HepG2 (cell line): Measurements from ENCODE around the gene SMARCD1. TPM values are rescaled to one million over a fixed set of nuclear protein-coding genes. Genes with fewer than 3 reads are reported as not detected.

ENCODE experiments used
- CCAR2 ChIP-seq: fragments of 200-400 bp; formaldehyde crosslinking; optimal IDR thresholded peaks from 2 replicates; pipeline ENCODE3; 2018; ENCODE audit warnings: low read depth, mild to moderate bottlenecking, low read length, moderate library complexity
- ERF ChIP-seq: IDR thresholded peaks from 2 replicates; pipeline ENCODE4 v1.6.1; 2018; ENCODE audit warnings: missing biosample characterization, missing genetic modification reagents
- FOXO1 ChIP-seq: sonication (generic); formaldehyde crosslinking; IDR thresholded peaks from 2 replicates; pipeline ENCODE4 v1.4.0; 2020; ENCODE audit warnings: missing genetic modification reagents
- HDAC6 ChIP-seq: fragments of 200-600 bp; sonication (generic); IDR thresholded peaks from 2 replicates; pipeline ENCODE4 v1.7.0; 2017; ENCODE audit warnings: mild to moderate bottlenecking, antibody characterized with exemption, low read length, low read depth
- HMG20B ChIP-seq: conservative IDR thresholded peaks from 2 replicates; pipeline ENCODE4 v1.6.1; 2016; ENCODE audit warnings: missing genetic modification reagents, missing compliant biosample characterization
- HOXA7 ChIP-seq: sonication (generic); formaldehyde crosslinking; IDR thresholded peaks from 2 replicates; pipeline ENCODE4 v1.8.1; 2022; ENCODE audit warnings: mild to moderate bottlenecking, missing genetic modification reagents, moderate library complexity
- MEF2D ChIP-seq: sonication (generic); formaldehyde crosslinking; IDR thresholded peaks from 2 replicates; pipeline ENCODE4 v1.5.1; 2020; ENCODE audit warnings: mild to moderate bottlenecking, missing genetic modification reagents
- SKI ChIP-seq: fragments of 450-650 bp; IDR thresholded peaks from one replicate; pipeline ENCODE4 v1.6.1; 2018; ENCODE audit warnings: mild to moderate bottlenecking; ENCODE audit not compliant: partially characterized antibody
- SMAD3 ChIP-seq: sonication (generic); formaldehyde crosslinking; IDR thresholded peaks from 2 replicates; pipeline ENCODE4 v1.4.0; 2020; ENCODE audit warnings: missing genetic modification reagents
- SMC3 ChIP-seq: IDR thresholded peaks from 2 replicates; pipeline ENCODE4 v1.6.1; 2011; ENCODE audit warnings: low read length, improper control_type of control experiment
- YEATS2 ChIP-seq: sonication (generic); formaldehyde crosslinking; IDR thresholded peaks from 2 replicates; pipeline ENCODE4 v1.4.0; 2020; ENCODE audit warnings: missing genetic modification reagents, borderline replicate concordance
- ZMYM2 ChIP-seq: sonication (generic); formaldehyde crosslinking; IDR thresholded peaks from 2 replicates; pipeline ENCODE4 v1.8.0; 2022; ENCODE audit warnings: mild to moderate bottlenecking, missing genetic modification reagents
- ZNF180 ChIP-seq: sonication (generic); formaldehyde crosslinking; IDR thresholded peaks from 2 replicates; pipeline ENCODE4 v1.4.0; 2020; ENCODE audit warnings: low read depth, missing genetic modification reagents, borderline replicate concordance
- ZNF256 ChIP-seq: sonication (generic); formaldehyde crosslinking; conservative IDR thresholded peaks from 2 replicates; pipeline ENCODE4 v1.4.0; 2020; ENCODE audit warnings: missing genetic modification reagents
- ZNF772 ChIP-seq: sonication (generic); formaldehyde crosslinking; IDR thresholded peaks from 2 replicates; pipeline ENCODE4 v1.5.0; 2020; ENCODE audit warnings: mild to moderate bottlenecking, missing genetic modification reagents
- ZNF780A ChIP-seq: sonication (generic); formaldehyde crosslinking; IDR thresholded peaks from 2 replicates; pipeline ENCODE4 v1.8.0; 2022; ENCODE audit warnings: mild to moderate bottlenecking, missing genetic modification reagents, moderate library complexity
- polyA plus RNA-seq, 8 experiments: library from polyadenylated mRNA; depleted of rRNA in 3 of 8; stranded (reverse) in 7 of 8; unstranded in 1 of 8; fragments of >200 nt; fragmentation: Illumina TruSeq in 4 of 8; extraction: Trizol in 4 of 8; gene quantifications; 2 replicates each; pipeline versions ENCODE4 v1.2.1 to v1.2.3, GENCODE V29; 2011 to 2016; ENCODE audit warnings: low read depth in 4 of 8, missing spikeins in 1 of 8, mixed read lengths in 1 of 8; ENCODE audit not compliant: insufficient read depth in 1 of 8
- total RNA-seq, 5 experiments: library from RNA; depleted of rRNA; stranded (reverse); fragments of >200 nt; fragmentation: Illumina TruSeq; extraction: Trizol; gene quantifications; 2 replicates each; pipeline ENCODE4 v1.2.3, GENCODE V29; 2016; ENCODE audit warnings: low read depth in 1 of 5
- TF ChIP-seq, protein P1 (sequence below): sonication (generic); formaldehyde crosslinking; IDR thresholded peaks from 2 replicates; pipeline ENCODE4 v1.8.1; 2023; ENCODE audit warnings: missing genetic modification reagents, inconsistent platforms, borderline replicate concordance
- TF ChIP-seq, protein P2 (sequence below): sonication (generic); formaldehyde crosslinking; IDR thresholded peaks from 2 replicates; pipeline ENCODE4 v1.4.0; 2020; ENCODE audit warnings: missing genetic modification reagents
- TF ChIP-seq, protein P3 (sequence below): sonication (generic); formaldehyde crosslinking; IDR thresholded peaks from 2 replicates; pipeline ENCODE4 v1.8.1; 2023; ENCODE audit warnings: mild to moderate bottlenecking, missing genetic modification reagents
- TF ChIP-seq, protein P4 (sequence below): IDR thresholded peaks from 2 replicates; pipeline ENCODE4 v1.6.1; 2016; ENCODE audit warnings: missing biosample characterization, missing genetic modification reagents, low read depth
- TF ChIP-seq, protein P5 (sequence below): sonication (generic); formaldehyde crosslinking; IDR thresholded peaks from 2 replicates; pipeline ENCODE4 v1.4.0; 2020; ENCODE audit warnings: low read depth, mild to moderate bottlenecking, missing genetic modification reagents
- TF ChIP-seq, protein P6 (sequence below): sonication (generic); formaldehyde crosslinking; IDR thresholded peaks from 2 replicates; pipeline ENCODE4 v1.5.0; 2020; ENCODE audit warnings: missing genetic modification reagents, mild to moderate bottlenecking, borderline replicate concordance

Gene SMARCD1
- total and polyA plus RNA-seq, 2 of the 13 experiments (the other 11 are each of a cell fraction or from before 2014, with no cell fraction given) = 51.7 to 54.6 TPM

DNA sequence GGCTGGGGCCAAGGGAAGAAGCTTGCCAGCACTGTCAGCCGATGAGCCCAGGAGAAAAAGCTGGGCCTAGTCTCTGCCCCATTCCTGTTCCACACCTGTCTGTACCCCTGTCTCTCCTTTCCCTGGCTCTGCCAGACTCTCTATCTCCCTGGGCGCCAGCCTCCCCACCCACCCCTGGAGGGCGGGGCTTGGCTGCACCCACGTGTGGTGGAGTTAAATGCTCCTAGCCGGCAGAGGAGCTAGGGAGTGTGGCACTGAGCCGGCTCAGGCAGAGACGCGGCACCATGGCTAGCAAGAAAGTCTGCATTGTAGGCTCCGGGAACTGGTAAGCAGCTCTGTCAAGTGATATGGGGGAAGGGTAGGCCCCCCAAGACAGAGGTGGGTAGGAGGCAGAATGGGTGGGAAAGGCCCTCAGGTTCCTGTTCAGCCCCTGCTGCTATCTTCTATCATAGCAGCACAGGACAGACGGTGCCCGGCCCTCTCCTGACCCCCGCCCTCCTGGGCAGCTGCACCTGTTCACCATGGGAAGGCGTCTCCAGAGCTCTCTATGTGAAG, 18.7 kb downstream of the SMARCD1 start, which contains the start of gene GPD1 (continued):
- TF ChIP-seq, protein P1, sequence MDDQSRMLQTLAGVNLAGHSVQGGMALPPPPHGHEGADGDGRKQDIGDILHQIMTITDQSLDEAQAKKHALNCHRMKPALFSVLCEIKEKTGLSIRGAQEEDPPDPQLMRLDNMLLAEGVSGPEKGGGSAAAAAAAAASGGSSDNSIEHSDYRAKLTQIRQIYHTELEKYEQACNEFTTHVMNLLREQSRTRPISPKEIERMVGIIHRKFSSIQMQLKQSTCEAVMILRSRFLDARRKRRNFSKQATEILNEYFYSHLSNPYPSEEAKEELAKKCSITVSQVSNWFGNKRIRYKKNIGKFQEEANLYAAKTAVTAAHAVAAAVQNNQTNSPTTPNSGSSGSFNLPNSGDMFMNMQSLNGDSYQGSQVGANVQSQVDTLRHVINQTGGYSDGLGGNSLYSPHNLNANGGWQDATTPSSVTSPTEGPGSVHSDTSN (CRISPR knock-in tag) = no peak
- no peak for TF ChIP-seq YEATS2 (CRISPR knock-in tag)
- TF ChIP-seq, protein P2, sequence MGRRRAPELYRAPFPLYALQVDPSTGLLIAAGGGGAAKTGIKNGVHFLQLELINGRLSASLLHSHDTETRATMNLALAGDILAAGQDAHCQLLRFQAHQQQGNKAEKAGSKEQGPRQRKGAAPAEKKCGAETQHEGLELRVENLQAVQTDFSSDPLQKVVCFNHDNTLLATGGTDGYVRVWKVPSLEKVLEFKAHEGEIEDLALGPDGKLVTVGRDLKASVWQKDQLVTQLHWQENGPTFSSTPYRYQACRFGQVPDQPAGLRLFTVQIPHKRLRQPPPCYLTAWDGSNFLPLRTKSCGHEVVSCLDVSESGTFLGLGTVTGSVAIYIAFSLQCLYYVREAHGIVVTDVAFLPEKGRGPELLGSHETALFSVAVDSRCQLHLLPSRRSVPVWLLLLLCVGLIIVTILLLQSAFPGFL (CRISPR knock-in tag) = no peak
- TF ChIP-seq HMG20B (CRISPR knock-in tag) = no peak
- TF ChIP-seq ZNF256 (CRISPR knock-in tag) = no peak
- no peak for TF ChIP-seq ZNF780A (CRISPR knock-in tag)
- TF ChIP-seq SKI = no peak
- TF ChIP-seq, protein P3, sequence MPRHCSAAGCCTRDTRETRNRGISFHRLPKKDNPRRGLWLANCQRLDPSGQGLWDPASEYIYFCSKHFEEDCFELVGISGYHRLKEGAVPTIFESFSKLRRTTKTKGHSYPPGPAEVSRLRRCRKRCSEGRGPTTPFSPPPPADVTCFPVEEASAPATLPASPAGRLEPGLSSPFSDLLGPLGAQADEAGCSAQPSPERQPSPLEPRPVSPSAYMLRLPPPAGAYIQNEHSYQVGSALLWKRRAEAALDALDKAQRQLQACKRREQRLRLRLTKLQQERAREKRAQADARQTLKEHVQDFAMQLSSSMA (CRISPR knock-in tag) = no peak
- TF ChIP-seq, protein P4, sequence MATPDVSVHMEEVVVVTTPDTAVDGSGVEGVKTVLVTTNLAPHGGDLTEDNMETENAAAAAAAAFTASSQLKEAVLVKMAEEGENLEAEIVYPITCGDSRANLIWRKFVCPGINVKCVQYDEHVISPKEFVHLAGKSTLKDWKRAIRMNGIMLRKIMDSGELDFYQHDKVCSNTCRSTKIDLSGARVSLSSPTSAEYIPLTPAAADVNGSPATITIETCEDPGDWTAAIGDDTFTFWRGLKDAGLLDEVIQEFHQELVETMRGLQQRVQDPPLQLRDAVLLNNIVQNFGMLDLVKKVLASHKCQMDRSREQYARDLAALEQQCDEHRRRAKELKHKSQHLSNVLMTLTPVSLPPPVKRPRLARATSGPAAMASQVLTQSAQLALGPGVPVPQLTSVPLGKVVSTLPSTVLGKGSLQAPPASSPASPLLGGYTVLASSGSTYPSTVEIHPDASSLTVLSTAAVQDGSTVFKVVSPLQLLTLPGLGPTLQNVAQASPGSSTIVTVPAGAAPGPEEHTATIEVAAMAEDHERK = no peak
- TF ChIP-seq, protein P5, sequence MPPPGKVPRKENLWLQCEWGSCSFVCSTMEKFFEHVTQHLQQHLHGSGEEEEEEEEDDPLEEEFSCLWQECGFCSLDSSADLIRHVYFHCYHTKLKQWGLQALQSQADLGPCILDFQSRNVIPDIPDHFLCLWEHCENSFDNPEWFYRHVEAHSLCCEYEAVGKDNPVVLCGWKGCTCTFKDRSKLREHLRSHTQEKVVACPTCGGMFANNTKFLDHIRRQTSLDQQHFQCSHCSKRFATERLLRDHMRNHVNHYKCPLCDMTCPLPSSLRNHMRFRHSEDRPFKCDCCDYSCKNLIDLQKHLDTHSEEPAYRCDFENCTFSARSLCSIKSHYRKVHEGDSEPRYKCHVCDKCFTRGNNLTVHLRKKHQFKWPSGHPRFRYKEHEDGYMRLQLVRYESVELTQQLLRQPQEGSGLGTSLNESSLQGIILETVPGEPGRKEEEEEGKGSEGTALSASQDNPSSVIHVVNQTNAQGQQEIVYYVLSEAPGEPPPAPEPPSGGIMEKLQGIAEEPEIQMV = no peak
- TF ChIP-seq ZNF180 = no peak
- TF ChIP-seq ERF (CRISPR knock-in tag) = no peak
- peak; percentile 67; the same call in 1 of the 2 replicates for TF ChIP-seq MEF2D (CRISPR knock-in tag)
- TF ChIP-seq, protein P6, sequence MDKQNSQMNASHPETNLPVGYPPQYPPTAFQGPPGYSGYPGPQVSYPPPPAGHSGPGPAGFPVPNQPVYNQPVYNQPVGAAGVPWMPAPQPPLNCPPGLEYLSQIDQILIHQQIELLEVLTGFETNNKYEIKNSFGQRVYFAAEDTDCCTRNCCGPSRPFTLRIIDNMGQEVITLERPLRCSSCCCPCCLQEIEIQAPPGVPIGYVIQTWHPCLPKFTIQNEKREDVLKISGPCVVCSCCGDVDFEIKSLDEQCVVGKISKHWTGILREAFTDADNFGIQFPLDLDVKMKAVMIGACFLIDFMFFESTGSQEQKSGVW = no peak
- TF ChIP-seq HDAC6 = no peak
- TF ChIP-seq HOXA7 (CRISPR knock-in tag) = no peak
- no peak for TF ChIP-seq CCAR2
- TF ChIP-seq ZMYM2 (CRISPR knock-in tag) = no peak
- no peak for TF ChIP-seq SMAD3 (CRISPR knock-in tag)
- TF ChIP-seq FOXO1 (CRISPR knock-in tag) = no peak
- no peak for TF ChIP-seq SMC3
- no peak for TF ChIP-seq ZNF772 (CRISPR knock-in tag)
